ENCODE measurements around the gene MYMK. TPM values are rescaled to one million over a fixed set of nuclear protein-coding genes. Genes with fewer than 3 reads are reported as not detected.

The MYMK gene
- total RNA-seq, 1 experiment from 2014 or later = not detected

GRCh38 chr9:133551446-133551845 lies 26.7 kb upstream of the MYMK start:
- BruUV-seq (replicated peaks) = no TSS peak

GRCh38 chr9:133547116-133547515 lies 22.4 kb upstream of the MYMK start:
- Histone ChIP-seq H3K4me2 (ENCODE audit: low read length) (no peak overlapping the region), H4K20me1 (ENCODE audit: insufficient read depth) (no peaks in the 10 kb centered on the region), H3K27ac (ENCODE audit: low read depth, low read length) (no peak overlapping the region), H3K79me2 (ENCODE audit: insufficient read depth, low read length) (no peaks in the 10 kb centered on the region), H3K27me3 (ENCODE audit: insufficient read depth, low read length) (no peaks in the 10 kb centered on the region; the same call in 1 of the 2 replicates), H3K9me2 (ENCODE audit: insufficient read depth) (no peaks in the 10 kb centered on the region), H3K4me1 (ENCODE audit: control insufficient read depth in 1 of 2, insufficient read depth in 2 of 2, low read length in 2 of 2) (no peaks in the 10 kb centered on the region), H3K9me3 (ENCODE audit: control insufficient read depth in 1 of 2, insufficient read depth in 1 of 2, low read depth in 1 of 2, low read length in 2 of 2) (no peaks in the 10 kb centered on the region), H3K4me3 (replicated peaks in 1 of 2; ENCODE audit: low read depth in 1 of 2, low read length in 2 of 2) (no peak overlapping the region), H2AFZ (ENCODE audit: low read depth, low read length, poor library complexity, severe bottlenecking) (no peak overlapping the region), H3K36me3 (ENCODE audit: control insufficient read depth in 1 of 2, insufficient read depth in 2 of 2, low read length in 2 of 2) (no peaks in the 10 kb centered on the region), H3K9ac (ENCODE audit: low read length) (no peak overlapping the region)
- ChIA-PET RAD21 (ENCODE audit: low non-redundant PET in 1 of 2, low total read pairs in 2 of 2, uncharacterized antibody in 2 of 2, unreplicated experiment in 2 of 2) (no interaction called here), CTCF (no interaction called here), POLR2A (no interaction called here)
- BruUV-seq (replicated peaks) = no TSS peak
- ATAC-seq (no peak), DNase-seq (ENCODE audit: low read depth, low spot score) (no peak)
- intact Hi-C loops (cut with micrococcal nuclease) = no loop called here
- TF ChIP-seq ZFX (IDR thresholded peaks at IDR 0.05) (no peak), FOSL1 (IDR thresholded peaks at IDR 0.05; ENCODE audit: low read depth) (no peak), SP1 (IDR thresholded peaks at IDR 0.05; ENCODE audit: low read depth) (no peak), SRF (IDR thresholded peaks at IDR 0.05; ENCODE audit: low read depth) (no peak), RAD21 (IDR thresholded peaks at IDR 0.05; ENCODE audit: low read depth) (no peak), ZNF274 (IDR thresholded peaks at IDR 0.05; ENCODE audit: low read depth, low read length) (no peak), POLR2A (IDR thresholded peaks at IDR 0.05; ENCODE audit: borderline replicate concordance, extremely low read depth, insufficient read depth, insufficient read length) (no peak), POLR2AphosphoS5 (IDR thresholded peaks at IDR 0.05; ENCODE audit: low read depth, low read length) (no peak), YY1 (IDR thresholded peaks at IDR 0.05; ENCODE audit: extremely low read depth, insufficient replicate concordance, low read depth, low read length) (no peak), ELF1 (IDR thresholded peaks at IDR 0.05; ENCODE audit: borderline replicate concordance, low read depth) (no peak), EZH2 (IDR thresholded peaks at IDR 0.05) (no peak), EZH2phosphoT487 (IDR thresholded peaks at IDR 0.05; ENCODE audit: borderline replicate concordance) (no peak), EGR1 (IDR thresholded peaks at IDR 0.05; ENCODE audit: low read depth) (no peak), ZBTB33 (IDR thresholded peaks at IDR 0.05; ENCODE audit: extremely low read depth, insufficient replicate concordance, low read length) (no peak)

More at GRCh38 chr9:133551446-133551845, 26.7 kb upstream of the MYMK start:
- TF ChIP-seq ZBTB33 (IDR thresholded peaks at IDR 0.05; ENCODE audit: extremely low read depth, insufficient replicate concordance, low read length) (no peak), SRF (IDR thresholded peaks at IDR 0.05; ENCODE audit: low read depth) (no peak), CBX3 (IDR thresholded peaks at IDR 0.05; ENCODE audit: low read depth) (no peak), JUND (IDR thresholded peaks at IDR 0.05) (no peak)
- Histone ChIP-seq H3K4me2 (ENCODE audit: low read length) (no peak overlapping the region), H3K9me2 (ENCODE audit: insufficient read depth) (no peaks in the 10 kb centered on the region), H2AFZ (ENCODE audit: low read depth, low read length, poor library complexity, severe bottlenecking) (no peak overlapping the region), H3K9ac (ENCODE audit: low read length) (no peak overlapping the region), H3K4me3 (replicated peaks in 1 of 2; ENCODE audit: low read depth in 1 of 2, low read length in 2 of 2) (no peak overlapping the region), H3K9me3 (ENCODE audit: control insufficient read depth in 1 of 2, insufficient read depth in 1 of 2, low read depth in 1 of 2, low read length in 2 of 2) (no peaks in the 10 kb centered on the region), H3K27me3 (ENCODE audit: insufficient read depth, low read length) (peaks cover under 1% of the 10 kb centered on the region; the same call in 1 of the 2 replicates), H3K27ac (ENCODE audit: low read depth, low read length) (no peak overlapping the region), H3K4me1 (ENCODE audit: control insufficient read depth in 1 of 2, insufficient read depth in 2 of 2, low read length in 2 of 2) (peaks cover 0 to 1% of the 10 kb centered on the region in 2 experiments; a peak in 1 of 4 replicates), H4K20me1 (ENCODE audit: insufficient read depth) (no peaks in the 10 kb centered on the region), H3K36me3 (ENCODE audit: control insufficient read depth in 1 of 2, insufficient read depth in 2 of 2, low read length in 2 of 2) (no peaks in the 10 kb centered on the region), H3K79me2 (ENCODE audit: insufficient read depth, low read length) (no peaks in the 10 kb centered on the region)
- ATAC-seq (no peak), DNase-seq (ENCODE audit: low read depth, low spot score) (no peak)
- intact Hi-C loops (cut with micrococcal nuclease) = no loop called here
- POLR2A ChIA-PET = no interaction called here
- CTCF ChIA-PET = no interaction called here
- RAD21 ChIA-PET (ENCODE audit: low non-redundant PET in 1 of 2, low total read pairs in 2 of 2, uncharacterized antibody in 2 of 2, unreplicated experiment in 2 of 2) = no interaction called here

Measured in HCT116 (cell line).